HCT116 (cell line): ENCODE results near the gene PBX1. TPM values are rescaled to one million over a fixed set of nuclear protein-coding genes. Genes with fewer than 3 reads are reported as not detected.

Experiments used
- ATAC-seq: fragments of 200-7000 bp; cut with Tn5 transposase; 2 replicates; pipeline ENCODE4 v1.9.1; 2020; ENCODE audit warnings: mild to moderate bottlenecking, moderate library complexity
- BruUV-seq: library from RNA; stranded (reverse); fragments of 400-500 nt; replicated peaks from 2 replicates; lab custom pipeline; 2021; lab: Mats Ljungman, UMichigan
- CTCF ChIA-PET: fragments of 300-600 bp; sonication (Branson Sonifier 250); formaldehyde crosslinking; loops from one replicate; lab custom pipeline; 2021; ENCODE audit warnings: antibody characterized with exemption; lab: Charles Lee
- POLR2A ChIA-PET: fragments of 300-600, 350-600 bp; sonication (Branson Sonifier 250); formaldehyde crosslinking; loops from one replicate; lab custom pipeline; 2021; ENCODE audit warnings: antibody characterized with exemption; lab: Charles Lee
- RAD21 ChIA-PET, 2 experiments: fragments of 300-600 bp; sonication (Branson Sonifier 250); formaldehyde crosslinking; loops; one replicate each; lab custom pipeline; 2023; ENCODE audit warnings: low total read pairs in 2 of 2; ENCODE audit not compliant: uncharacterized antibody in 2 of 2, unreplicated experiment in 2 of 2, low non-redundant PET in 1 of 2; lab: Charles Lee
- DNase-seq: peaks from one replicate; pipeline ENCODE4 v3.0.0-alpha.2; 2010; ENCODE audit warnings: low read depth, low spot score
- H2AFZ ChIP-seq: fragments of 200-600 bp; shearing (Covaris generic), sonication (generic); 2 replicates; pipeline ENCODE4 v1.6.1; 2017; ENCODE audit warnings: low read depth, mixed run types, mixed read lengths, antibody characterized with exemption, low read length; ENCODE audit not compliant: poor library complexity, severe bottlenecking
- H3K27ac ChIP-seq: 2 replicates; pipeline ENCODE4 v1.5.1; 2012; ENCODE audit warnings: low read depth, low read length
- H3K27me3 ChIP-seq: fragments of 200-600 bp; sonication (generic); 2 replicates; pipeline ENCODE4 v1.6.1; 2016; ENCODE audit warnings: mixed run types, low read length, mixed read lengths; ENCODE audit not compliant: insufficient read depth
- H3K36me3 ChIP-seq, 2 experiments: fragments of 200-500 bp in 1 of 2; fragments of 200-600 bp in 1 of 2; sonication (Bioruptor generic) in 1 of 2; sonication (generic) in 1 of 2; 2 replicates each; pipeline versions ENCODE4 v1.5.1 to v1.6.1; 2014 to 2016; ENCODE audit warnings: low read length in 2 of 2, inconsistent platforms in 1 of 2, mixed read lengths in 1 of 2, mixed run types in 1 of 2; ENCODE audit not compliant: insufficient read depth in 2 of 2, control insufficient read depth in 1 of 2
- H3K4me1 ChIP-seq, 2 experiments: fragments of 200-600 bp in 1 of 2; sonication (generic) in 1 of 2; 2 replicates each; pipeline versions ENCODE4 v1.5.1 to v1.6.1; 2012 to 2017; ENCODE audit warnings: low read length in 2 of 2, inconsistent platforms in 1 of 2, mild to moderate bottlenecking in 1 of 2, mixed read lengths in 1 of 2, mixed run types in 1 of 2, moderate library complexity in 1 of 2; ENCODE audit not compliant: insufficient read depth in 2 of 2, control insufficient read depth in 1 of 2
- H3K4me2 ChIP-seq: fragments of 200-600 bp; sonication (generic); 2 replicates; pipeline ENCODE4 v1.6.1; 2017; ENCODE audit warnings: mixed run types, low read length, mixed read lengths
- H3K4me3 ChIP-seq, 2 experiments: fragments of 200-600 bp in 1 of 2; sonication (generic) in 1 of 2; replicated peaks in 1 of 2; 2 replicates each; pipeline ENCODE4 v1.5.1; 2011 to 2016; ENCODE audit warnings: low read length in 2 of 2, control low read depth in 1 of 2, low read depth in 1 of 2, mild to moderate bottlenecking in 1 of 2, mixed read lengths in 1 of 2, mixed run types in 1 of 2
- H3K79me2 ChIP-seq: fragments of 200-600 bp; sonication (generic); 2 replicates; pipeline ENCODE4 v1.6.1; 2017; ENCODE audit warnings: mild to moderate bottlenecking, mixed run types, low read length, moderate library complexity, mixed read lengths; ENCODE audit not compliant: insufficient read depth
- H3K9ac ChIP-seq: fragments of 200-600 bp; sonication (generic); 2 replicates; pipeline ENCODE4 v1.6.1; 2016; ENCODE audit warnings: low read length, mixed read lengths
- H3K9me2 ChIP-seq: fragments of 200-600 bp; sonication (generic), shearing (Covaris generic); 2 replicates; pipeline ENCODE4 v1.6.1; 2017; ENCODE audit warnings: mixed run types, mild to moderate bottlenecking, moderate library complexity; ENCODE audit not compliant: insufficient read depth
- H3K9me3 ChIP-seq, 2 experiments: fragments of 200-500 bp in 1 of 2; fragments of 200-600 bp in 1 of 2; sonication (Bioruptor generic) in 1 of 2; sonication (generic) in 1 of 2; 2 replicates each; pipeline ENCODE4 v1.6.1; 2014 to 2017; ENCODE audit warnings: low read length in 2 of 2, mixed read lengths in 2 of 2, inconsistent platforms in 1 of 2, low read depth in 1 of 2, mild to moderate bottlenecking in 1 of 2, mixed run types in 1 of 2, moderate library complexity in 1 of 2; ENCODE audit not compliant: control insufficient read depth in 1 of 2, insufficient read depth in 1 of 2
- H4K20me1 ChIP-seq: fragments of 200-600 bp; sonication (generic), shearing (Covaris generic); 2 replicates; pipeline ENCODE4 v1.6.1; 2017; ENCODE audit warnings: mixed run types, mild to moderate bottlenecking, moderate library complexity; ENCODE audit not compliant: insufficient read depth
- EZH2 ChIP-seq: fragments of 200-600 bp; sonication (generic); IDR thresholded peaks from 2 replicates; pipeline ENCODE4 v1.6.1; 2017; ENCODE audit warnings: antibody characterized with exemption, mixed run types
- FOSL1 ChIP-seq: IDR thresholded peaks from 2 replicates; pipeline ENCODE4 v1.6.1; 2012; ENCODE audit warnings: low read depth
- POLR2A ChIP-seq: IDR thresholded peaks from 2 replicates; pipeline ENCODE4 v1.7.0; 2011; ENCODE audit warnings: borderline replicate concordance; ENCODE audit not compliant: insufficient read depth, insufficient read length; ENCODE audit errors: extremely low read depth
- POLR2AphosphoS5 ChIP-seq: IDR thresholded peaks from 2 replicates; pipeline ENCODE4 v1.6.1; 2011; ENCODE audit warnings: mild to moderate bottlenecking, low read depth, low read length, moderate library complexity
- RAD21 ChIP-seq: IDR thresholded peaks from 2 replicates; pipeline ENCODE4 v1.6.1; 2012; ENCODE audit warnings: low read depth, mild to moderate bottlenecking
- SIN3A ChIP-seq: IDR thresholded peaks from 2 replicates; pipeline ENCODE4 v1.6.1; 2012; ENCODE audit warnings: low read depth
- SRF ChIP-seq: IDR thresholded peaks from 2 replicates; pipeline ENCODE4 v1.6.1; 2012; ENCODE audit warnings: low read depth
- TCF7L2 ChIP-seq: IDR thresholded peaks from 2 replicates; pipeline ENCODE4 v1.7.0; 2011; ENCODE audit warnings: borderline replicate concordance, inconsistent platforms; ENCODE audit not compliant: insufficient read depth, insufficient read length; ENCODE audit errors: extremely low read depth
- ZNF274 ChIP-seq: fragments of 200-500 bp; sonication (Bioruptor generic); IDR thresholded peaks from 2 replicates; pipeline ENCODE4 v1.6.1; 2014; ENCODE audit warnings: mild to moderate bottlenecking, low read depth, low read length, inconsistent platforms
- intact Hi-C: fragments of 100-400 bp; cut with micrococcal nuclease; formaldehyde crosslinking; loops from 2 replicates; pipeline ENCODE4 v1.10.0; 2022
- total RNA-seq: library from RNA; stranded (reverse); gene quantifications from one replicate; pipeline ENCODE4 v1.2.1, GENCODE V29; 2021; ENCODE audit not compliant: unreplicated experiment
- TF ChIP-seq, protein P1 (sequence below): IDR thresholded peaks from 2 replicates; pipeline ENCODE4 v1.6.1; 2012
- TF ChIP-seq, protein P2 (sequence below): IDR thresholded peaks from 2 replicates; pipeline ENCODE4 v1.6.1; 2012
- TF ChIP-seq, protein P3 (sequence below): IDR thresholded peaks from 2 replicates; pipeline ENCODE4 v1.6.1; 2011; ENCODE audit warnings: mild to moderate bottlenecking, low read length, moderate library complexity; ENCODE audit not compliant: insufficient replicate concordance; ENCODE audit errors: extremely low read depth

The PBX1 gene
- total RNA-seq, 1 experiment from 2014 or later = 29.6 TPM

DNA sequence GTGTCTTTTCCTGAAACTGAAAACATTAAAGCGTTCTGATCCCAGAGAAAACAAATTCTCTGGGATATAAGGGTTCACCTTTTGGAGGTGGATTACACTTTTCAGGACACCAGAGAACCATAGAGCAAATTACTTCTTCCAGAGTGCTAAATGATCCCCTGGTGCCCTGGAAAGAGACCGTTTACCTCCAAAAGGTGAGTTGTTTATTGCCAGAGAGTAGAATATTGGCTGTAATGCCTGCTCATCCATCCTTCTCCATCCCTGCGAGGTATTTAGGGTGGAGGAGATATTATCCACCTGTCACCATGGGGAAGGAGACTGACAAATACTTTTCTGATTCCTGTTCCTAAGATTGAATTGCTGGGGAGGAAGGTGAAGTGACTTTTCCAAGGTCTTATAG lies 30.4 kb downstream of the PBX1 start:
- H3K27me3 ChIP-seq = no peaks in the 10 kb centered on the region; the same call in 1 of the 2 replicates
- peaks cover 7 to 15% of the 10 kb centered on the region in 2 experiments; a peak in 3 of 4 replicates for H3K4me1 ChIP-seq
- H3K9me2 ChIP-seq = no peaks in the 10 kb centered on the region
- intact Hi-C loops = no loop called here
- RAD21 ChIA-PET = no interaction called here
- no peaks in the 10 kb centered on the region for H4K20me1 ChIP-seq
- ATAC-seq (no peak), DNase-seq (no peak)
- no peak overlapping the region for H3K4me3 ChIP-seq
- CTCF ChIA-PET = no interaction called here
- no peaks in the 10 kb centered on the region for H3K79me2 ChIP-seq
- BruUV-seq = no TSS peak
- no peak overlapping the region for H3K27ac ChIP-seq
- TF ChIP-seq TCF7L2 (no peak), POLR2A (no peak), SRF (no peak), POLR2AphosphoS5 (no peak), EZH2 (no peak), ZNF274 (no peak), SIN3A (no peak), RAD21 (no peak), FOSL1 (no peak)
- TF ChIP-seq, protein P1, sequence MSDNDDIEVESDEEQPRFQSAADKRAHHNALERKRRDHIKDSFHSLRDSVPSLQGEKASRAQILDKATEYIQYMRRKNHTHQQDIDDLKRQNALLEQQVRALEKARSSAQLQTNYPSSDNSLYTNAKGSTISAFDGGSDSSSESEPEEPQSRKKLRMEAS = no peak
- TF ChIP-seq, protein P2, sequence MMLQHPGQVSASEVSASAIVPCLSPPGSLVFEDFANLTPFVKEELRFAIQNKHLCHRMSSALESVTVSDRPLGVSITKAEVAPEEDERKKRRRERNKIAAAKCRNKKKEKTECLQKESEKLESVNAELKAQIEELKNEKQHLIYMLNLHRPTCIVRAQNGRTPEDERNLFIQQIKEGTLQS = no peak
- TF ChIP-seq, protein P3, sequence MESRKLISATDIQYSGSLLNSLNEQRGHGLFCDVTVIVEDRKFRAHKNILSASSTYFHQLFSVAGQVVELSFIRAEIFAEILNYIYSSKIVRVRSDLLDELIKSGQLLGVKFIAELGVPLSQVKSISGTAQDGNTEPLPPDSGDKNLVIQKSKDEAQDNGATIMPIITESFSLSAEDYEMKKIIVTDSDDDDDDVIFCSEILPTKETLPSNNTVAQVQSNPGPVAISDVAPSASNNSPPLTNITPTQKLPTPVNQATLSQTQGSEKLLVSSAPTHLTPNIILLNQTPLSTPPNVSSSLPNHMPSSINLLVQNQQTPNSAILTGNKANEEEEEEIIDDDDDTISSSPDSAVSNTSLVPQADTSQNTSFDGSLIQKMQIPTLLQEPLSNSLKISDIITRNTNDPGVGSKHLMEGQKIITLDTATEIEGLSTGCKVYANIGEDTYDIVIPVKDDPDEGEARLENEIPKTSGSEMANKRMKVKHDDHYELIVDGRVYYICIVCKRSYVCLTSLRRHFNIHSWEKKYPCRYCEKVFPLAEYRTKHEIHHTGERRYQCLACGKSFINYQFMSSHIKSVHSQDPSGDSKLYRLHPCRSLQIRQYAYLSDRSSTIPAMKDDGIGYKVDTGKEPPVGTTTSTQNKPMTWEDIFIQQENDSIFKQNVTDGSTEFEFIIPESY = no peak
- POLR2A ChIA-PET = no interaction called here
- H3K4me2 ChIP-seq = no peak overlapping the region
- no peak overlapping the region for H2AFZ ChIP-seq
- H3K9me3 ChIP-seq = no peaks in the 10 kb centered on the region
- no peaks in the 10 kb centered on the region for H3K36me3 ChIP-seq
- H3K9ac ChIP-seq = no peak overlapping the region
